HUES64 (cell line): ENCODE results near the gene UBTD2. TPM values are rescaled to one million over a fixed set of nuclear protein-coding genes. Genes with fewer than 3 reads are reported as not detected.
"Not testable (repeated sequence)": the region's sequence is repeated elsewhere in the genome, so short reads cannot be mapped to it uniquely, and the experiment has no call there.

ENCODE experiments used
- H3K27ac ChIP-seq: 2 replicates; pipeline ENCODE4 v1.7.0; 2013; ENCODE audit warnings: low read depth, low read length, inconsistent platforms
- H3K27me3 ChIP-seq: 2 replicates; pipeline ENCODE4 v1.6.1; 2013; ENCODE audit warnings: mild to moderate bottlenecking, low read length; ENCODE audit not compliant: insufficient read depth
- H3K36me3 ChIP-seq: 2 replicates; pipeline ENCODE4 v1.6.1; 2013; ENCODE audit warnings: mild to moderate bottlenecking, low read length; ENCODE audit not compliant: insufficient read depth
- H3K4me1 ChIP-seq: 2 replicates; pipeline ENCODE4 v1.6.1; 2013; ENCODE audit warnings: mild to moderate bottlenecking, low read length, moderate library complexity; ENCODE audit not compliant: insufficient read depth
- H3K4me3 ChIP-seq: 2 replicates; pipeline ENCODE4 v1.5.1; 2013; ENCODE audit warnings: mild to moderate bottlenecking, low read length, moderate library complexity
- H3K9ac ChIP-seq: 2 replicates; pipeline ENCODE4 v1.6.1; 2013; ENCODE audit warnings: mild to moderate bottlenecking, low read depth, low read length
- H3K9me3 ChIP-seq: 2 replicates; pipeline ENCODE4 v1.6.1; 2013; ENCODE audit warnings: low read depth, low read length; ENCODE audit not compliant: insufficient read depth
- WGBS: fragments of 150-250, 120-280 bp; methylation state at CpG from one replicate; pipeline ENCODE4 v1.1.7; 2013; ENCODE audit warnings: missing lambda C conversion rate; 5-methylcytosine and 5-hydroxymethylcytosine counted together
- polyA plus RNA-seq, 2 experiments: library from polyadenylated mRNA; stranded (reverse); fragments of 50-300 nt; gene quantifications; one replicate each; pipeline ENCODE4 v1.2.3, GENCODE V29; 2013

UBTD2 gene
- 37.8 TPM for polyA plus RNA-seq (2013, experiment 1 of 2)
- 41.6 TPM for polyA plus RNA-seq (2013, experiment 2 of 2)

- Histone ChIP-seq H3K4me1 (peaks cover 23% of the 10 kb centered on the region), H3K9me3 (no peaks in the 10 kb centered on the region), H3K27ac (peak within 1 kb of the TSS; percentile 95), H3K9ac (peak within 1 kb of the TSS; percentile 94), H3K27me3 (no peaks in the 10 kb centered on the region), H3K36me3 (0 out of 2 replicates have a peak, but pooled peaks cover 5% of the 10 kb centered on the region), H3K4me3 (peak within 1 kb of the TSS; percentile 96)
- WGBS, result under 1% methylated on average over 86 of the region's 87 CpGs
Observed at GRCh38 chr5:172283020-172283861, at the start of gene UBTD2. UBTD2 (minus strand) TSS chr5:172283764; CDS start chr5:172283665, 99 bp downstream.

- H3K27ac ChIP-seq, result not testable (repeated sequence)
Observed at GRCh38 chr5:172326901-172327300, 43.3 kb upstream of the UBTD2 start.

GRCh38 chr5:172325452-172325851 is 41.9 kb upstream of the UBTD2 start:
- Histone ChIP-seq H3K36me3 (no peaks in the 10 kb centered on the region), H3K27ac (no peak overlapping the region), H3K27me3 (no peaks in the 10 kb centered on the region), H3K9me3 (no peaks in the 10 kb centered on the region), H3K9ac (no peak overlapping the region), H3K4me3 (no peak overlapping the region), H3K4me1 (no peaks in the 10 kb centered on the region)
- WGBS, result 86% methylated on average over 9 of the region's 9 CpGs

More at GRCh38 chr5:172326901-172327300, 43.3 kb upstream of the UBTD2 start:
- H3K4me3 ChIP-seq, H3K9ac ChIP-seq, H3K36me3 ChIP-seq, H3K27me3 ChIP-seq, H3K9me3 ChIP-seq, H3K4me1 ChIP-seq: not testable (repeated sequence)
- WGBS, result 92% methylated on average over 13 of the region's 13 CpGs

- Histone ChIP-seq H3K4me1 (no peaks in the 10 kb centered on the region), H3K9me3 (no peaks in the 10 kb centered on the region), H3K4me3 (no peak overlapping the region), H3K27me3 (no peaks in the 10 kb centered on the region), H3K9ac (no peak overlapping the region), H3K36me3 (no peaks in the 10 kb centered on the region), H3K27ac (no peak overlapping the region)
- WGBS, result 90% methylated on average over 8 of the region's 9 CpGs
Observed at GRCh38 chr5:172322028-172322965, 38.7 kb upstream of the UBTD2 start.

GRCh38 chr5:172321593-172321992 is 38.0 kb upstream of the UBTD2 start:
- H3K9me3 ChIP-seq, result no peaks in the 10 kb centered on the region
- H3K36me3 ChIP-seq, result no peaks in the 10 kb centered on the region
- H3K4me1 ChIP-seq, result no peaks in the 10 kb centered on the region
- H3K4me3 ChIP-seq, result no peak overlapping the region
- no peaks in the 10 kb centered on the region for H3K27me3 ChIP-seq
- H3K27ac ChIP-seq, result no peak overlapping the region
- H3K9ac ChIP-seq, result no peak overlapping the region

GRCh38 chr5:172319708-172320441 is 36.3 kb upstream of the UBTD2 start:
- H3K4me3 ChIP-seq, result no peak overlapping the region
- 95% methylated on average over 4 of the region's 4 CpGs for WGBS
- no peaks in the 10 kb centered on the region for H3K4me1 ChIP-seq
- no peaks in the 10 kb centered on the region for H3K9me3 ChIP-seq
- no peaks in the 10 kb centered on the region for H3K27me3 ChIP-seq
- H3K27ac ChIP-seq, result no peak overlapping the region
- no peaks in the 10 kb centered on the region for H3K36me3 ChIP-seq
- H3K9ac ChIP-seq, result no peak overlapping the region

GRCh38 chr5:172315587-172316493 is 32.3 kb upstream of the UBTD2 start:
- no peaks in the 10 kb centered on the region for H3K4me1 ChIP-seq
- WGBS, result 93% methylated on average over 11 of the region's 11 CpGs
- no peaks in the 10 kb centered on the region for H3K9me3 ChIP-seq

GRCh38 chr5:172313915-172314314 is 30.4 kb upstream of the UBTD2 start:
- Histone ChIP-seq H3K27me3 (no peaks in the 10 kb centered on the region), H3K27ac (no peak overlapping the region), H3K4me3 (no peak overlapping the region), H3K36me3 (no peaks in the 10 kb centered on the region), H3K4me1 (no peaks in the 10 kb centered on the region; the same call in 1 of the 2 replicates), H3K9ac (no peak overlapping the region), H3K9me3 (no peaks in the 10 kb centered on the region)
- 93% methylated on average over 4 of the region's 4 CpGs for whole genome bisulfite sequencing

More at GRCh38 chr5:172315587-172316493, 32.3 kb upstream of the UBTD2 start:
- H3K9ac ChIP-seq, result no peak overlapping the region
- no peaks in the 10 kb centered on the region for H3K36me3 ChIP-seq
- H3K27ac ChIP-seq, result no peak overlapping the region
- H3K27me3 ChIP-seq, result no peaks in the 10 kb centered on the region
- no peak overlapping the region for H3K4me3 ChIP-seq

GRCh38 chr5:172312286-172312685 is 28.7 kb upstream of the UBTD2 start:
- 89% methylated on average over 1 of the region's 1 CpG for WGBS
- Histone ChIP-seq H3K27ac (no peak overlapping the region), H3K4me1 (no peaks in the 10 kb centered on the region; the same call in 1 of the 2 replicates), H3K9ac (no peak overlapping the region), H3K27me3 (no peaks in the 10 kb centered on the region), H3K4me3 (no peak overlapping the region), H3K36me3 (no peaks in the 10 kb centered on the region), H3K9me3 (no peaks in the 10 kb centered on the region)

GRCh38 chr5:172311605-172312004 is 28.0 kb upstream of the UBTD2 start:
- WGBS, result 94% methylated on average over 4 of the region's 4 CpGs
- no peaks in the 10 kb centered on the region; the same call in 1 of the 2 replicates for H3K4me1 ChIP-seq

More at GRCh38 chr5:172311605-172312004, 28.0 kb upstream of the UBTD2 start:
- Histone ChIP-seq H3K36me3 (no peaks in the 10 kb centered on the region), H3K27me3 (no peaks in the 10 kb centered on the region), H3K27ac (no peak overlapping the region), H3K4me3 (no peak overlapping the region), H3K9ac (no peak overlapping the region), H3K9me3 (no peaks in the 10 kb centered on the region)
